AG10803 (cell line): ENCODE results near the gene TMEM205.
"Not testable (repeated sequence)": the region's sequence is repeated elsewhere in the genome, so short reads cannot be mapped to it uniquely, and the experiment has no call there.

Source experiments
- DNase-seq: peaks from one replicate; pipeline ENCODE4 v3.0.0; 2010; ENCODE audit warnings: low read depth
- H3K4me3 ChIP-seq: 2 replicates; pipeline ENCODE4 v1.5.1; 2011; ENCODE audit warnings: mild to moderate bottlenecking, low read length, control low read depth
- TF ChIP-seq, protein P1 (sequence below): conservative IDR thresholded peaks from 2 replicates; pipeline ENCODE4 v1.5.1; 2011; ENCODE audit warnings: mild to moderate bottlenecking, low read length, control low read depth, inconsistent platforms

Gene TMEM205

DNA sequence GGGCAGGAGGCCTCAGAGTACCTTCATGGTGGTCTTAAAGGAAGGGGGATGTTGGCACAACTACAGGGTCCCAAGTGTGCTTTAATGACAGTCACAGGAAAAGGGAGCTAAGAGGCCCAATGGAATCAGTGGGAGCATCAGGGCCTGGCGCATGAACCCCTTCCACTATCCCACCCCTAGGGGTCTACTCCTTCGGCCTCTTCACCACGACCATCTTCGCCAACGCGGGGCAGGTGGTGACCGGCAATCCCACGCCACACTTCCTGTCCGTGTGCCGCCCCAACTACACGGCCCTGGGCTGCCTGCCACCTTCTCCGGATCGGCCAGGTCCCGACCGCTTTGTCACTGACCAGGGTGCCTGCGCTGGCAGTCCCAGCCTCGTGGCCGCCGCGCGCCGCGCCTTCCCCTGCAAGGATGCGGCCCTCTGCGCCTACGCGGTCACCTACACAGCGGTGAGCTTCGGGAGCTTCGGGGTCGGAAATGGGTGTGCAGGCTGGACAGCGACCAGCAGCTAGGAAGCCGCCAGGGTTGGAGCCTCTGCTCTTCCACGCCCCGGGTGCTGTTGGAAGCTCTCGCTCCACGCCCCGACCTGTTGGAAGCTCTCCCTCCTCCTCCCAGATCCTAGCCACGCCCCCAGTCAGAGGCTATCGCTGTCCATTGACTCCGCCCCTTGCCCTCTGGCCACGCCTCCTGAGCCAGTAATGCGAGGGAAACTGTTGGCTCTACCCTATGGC, 15.1 kb upstream of the TMEM205 start:
- DNase-seq, result no peak
- TF ChIP-seq, protein P1, sequence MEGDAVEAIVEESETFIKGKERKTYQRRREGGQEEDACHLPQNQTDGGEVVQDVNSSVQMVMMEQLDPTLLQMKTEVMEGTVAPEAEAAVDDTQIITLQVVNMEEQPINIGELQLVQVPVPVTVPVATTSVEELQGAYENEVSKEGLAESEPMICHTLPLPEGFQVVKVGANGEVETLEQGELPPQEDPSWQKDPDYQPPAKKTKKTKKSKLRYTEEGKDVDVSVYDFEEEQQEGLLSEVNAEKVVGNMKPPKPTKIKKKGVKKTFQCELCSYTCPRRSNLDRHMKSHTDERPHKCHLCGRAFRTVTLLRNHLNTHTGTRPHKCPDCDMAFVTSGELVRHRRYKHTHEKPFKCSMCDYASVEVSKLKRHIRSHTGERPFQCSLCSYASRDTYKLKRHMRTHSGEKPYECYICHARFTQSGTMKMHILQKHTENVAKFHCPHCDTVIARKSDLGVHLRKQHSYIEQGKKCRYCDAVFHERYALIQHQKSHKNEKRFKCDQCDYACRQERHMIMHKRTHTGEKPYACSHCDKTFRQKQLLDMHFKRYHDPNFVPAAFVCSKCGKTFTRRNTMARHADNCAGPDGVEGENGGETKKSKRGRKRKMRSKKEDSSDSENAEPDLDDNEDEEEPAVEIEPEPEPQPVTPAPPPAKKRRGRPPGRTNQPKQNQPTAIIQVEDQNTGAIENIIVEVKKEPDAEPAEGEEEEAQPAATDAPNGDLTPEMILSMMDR, result no peak
- H3K4me3 ChIP-seq, result no peak overlapping the region

GRCh38 chr19:11359421-11359820, 13.4 kb upstream of the TMEM205 start:
- H3K4me3 ChIP-seq, result no peak overlapping the region
- TF ChIP-seq, protein P1, result no peak
- DNase-seq, result no peak

DNA sequence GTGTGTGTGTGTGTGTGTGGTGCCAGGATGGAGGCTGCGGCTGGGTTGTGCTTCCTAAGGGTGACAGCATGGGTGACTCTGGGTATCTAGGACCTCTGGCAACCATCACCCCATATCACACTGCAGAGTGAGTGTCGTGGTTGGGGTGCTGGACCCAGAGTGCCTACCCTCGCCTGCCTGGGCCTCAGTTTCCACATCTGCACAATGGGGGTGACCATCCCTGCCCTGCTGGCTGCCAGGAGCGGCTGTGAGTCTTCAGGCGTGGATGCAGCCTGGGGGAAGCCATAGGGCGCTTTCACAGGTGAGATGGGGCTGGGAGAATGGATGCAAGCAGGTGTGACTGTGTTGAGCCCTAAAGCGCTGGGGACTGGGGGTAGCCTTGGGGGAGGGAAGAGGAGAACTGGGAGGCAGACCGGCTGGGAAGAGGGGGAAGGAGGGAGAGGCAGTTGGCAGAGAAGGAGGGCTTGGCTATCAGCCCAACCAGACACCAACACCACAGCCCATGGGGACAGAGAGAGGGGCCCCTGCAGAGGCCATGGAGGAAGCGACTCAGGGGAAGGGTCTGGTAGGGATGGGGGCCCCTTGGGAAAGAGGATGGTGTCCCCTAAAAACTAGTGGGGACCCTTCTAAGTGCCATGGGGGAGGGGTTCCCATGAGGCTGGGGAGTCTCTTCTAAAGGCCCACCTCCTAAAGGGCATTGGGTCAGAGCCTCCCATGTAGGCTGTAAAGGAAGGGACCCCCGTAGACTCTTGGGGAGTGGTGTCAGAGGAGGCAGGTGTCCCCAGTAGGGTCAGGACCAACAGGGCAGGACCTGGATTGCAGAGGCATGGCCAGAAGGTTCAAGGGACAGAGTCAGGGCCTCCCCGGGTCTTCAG, 10.8 kb upstream of the TMEM205 start:
- TF ChIP-seq, protein P1, result no peak
- no peak for DNase-seq
- peak overlapping the region; percentile 91; the same call in 1 of the 2 replicates for H3K4me3 ChIP-seq

DNA sequence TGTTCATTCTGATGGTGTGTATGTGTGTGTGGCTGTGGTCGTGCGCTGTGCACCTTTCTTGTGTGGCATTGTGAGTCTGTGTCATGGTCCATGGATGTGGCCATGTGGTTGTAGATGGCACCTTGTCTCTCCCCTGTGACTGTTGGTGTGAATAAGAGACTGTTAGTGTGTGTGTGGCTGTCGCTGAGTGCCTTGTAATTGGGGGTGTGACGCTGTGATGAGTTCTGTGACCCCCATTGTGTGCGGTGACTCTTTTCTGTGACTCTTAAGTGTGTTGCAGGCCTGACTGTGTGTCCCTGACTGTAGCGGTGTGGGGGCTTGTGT, 10.0 kb upstream of the TMEM205 start:
- DNase-seq, result no peak
- TF ChIP-seq, protein P1, result no peak
- H3K4me3 ChIP-seq, result peak overlapping the region; percentile 91

GRCh38 chr19:11355160-11356073, 9.3 kb upstream of the TMEM205 start, which contains the start of gene PLPPR2:
Gene PLPPR2 (plus strand): TSS chr19:11355432. CDS start chr19:11357674, 2,242 bp downstream.
- peak within 1 kb of the TSS; percentile 91 for H3K4me3 ChIP-seq
- TF ChIP-seq, protein P1, result no peak
- DNase-seq, result peak; percentile 85

GRCh38 chr19:11354102-11354501, 8.0 kb upstream of the TMEM205 start:
- not testable (repeated sequence) for H3K4me3 ChIP-seq, DNase-seq

DNA sequence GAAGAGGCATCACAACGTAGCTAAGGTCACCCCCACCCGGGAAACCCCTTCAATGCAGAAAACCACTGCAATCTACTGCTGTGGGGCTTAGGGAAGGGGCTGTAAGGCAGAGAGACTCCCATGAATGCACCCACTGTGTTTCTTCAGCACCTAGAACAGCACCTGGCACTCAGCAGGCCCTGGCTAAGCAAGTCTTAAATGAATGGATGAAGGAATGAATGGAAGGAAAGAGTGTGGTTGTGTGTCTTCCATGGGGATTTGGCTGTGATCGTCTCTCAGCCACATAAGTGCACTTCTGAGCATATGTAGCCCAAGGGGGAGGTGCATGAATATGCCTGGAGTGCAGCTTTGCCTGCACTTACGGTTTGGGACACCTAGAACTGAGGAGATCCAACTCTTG, 3.1 kb upstream of the TMEM205 start:
- DNase-seq, result no peak
- TF ChIP-seq, protein P1, result no peak
- H3K4me3 ChIP-seq, result no peak overlapping the region
